Upper lobe of left lung (tissue), 6 donors: Measurements from ENCODE around the gene ZNF407. TPM values are rescaled to one million over a fixed set of nuclear protein-coding genes. Genes with fewer than 3 reads are reported as not detected.

Source experiments
- ATAC-seq, 2 donors: fragments of 200-7000 bp; cut with Tn5 transposase; one replicate each; pipeline ENCODE4 v1.9.1; 2022; ENCODE audit warnings: mild to moderate bottlenecking in 2 of 2, moderate library complexity in 2 of 2; ENCODE audit not compliant: low FRiP score in 2 of 2
- DNase-seq, 2 donors: peaks; one replicate each; pipeline ENCODE4 v3.0.0-alpha.2; 2019 to 2020
- H3K27ac ChIP-seq, 4 donors: fragments of 200-600 bp; sonication (generic); one replicate each; pipeline ENCODE4 v1.5.1; 2016 to 2019
- H3K27me3 ChIP-seq, 4 donors: fragments of 200-600 bp; sonication (generic); one replicate each; pipeline ENCODE4 v1.5.1; 2017 to 2019
- H3K36me3 ChIP-seq, 4 donors: fragments of 200-600 bp; sonication (generic); one replicate each; pipeline ENCODE4 v1.5.1; 2016 to 2019
- H3K4me1 ChIP-seq, 4 donors: fragments of 200-600 bp; sonication (generic); one replicate each; pipeline ENCODE4 v1.5.1; 2018 to 2019
- H3K4me3 ChIP-seq, 4 donors: fragments of 200-600 bp; sonication (generic); one replicate each; pipeline ENCODE4 v1.5.1; 2017 to 2019; ENCODE audit warnings: mild to moderate bottlenecking in 2 of 4, moderate library complexity in 1 of 4
- H3K9me3 ChIP-seq, 4 donors: fragments of 200-600 bp; sonication (generic); one replicate each; pipeline ENCODE4 v1.5.1; 2018 to 2019
- CTCF ChIP-seq, 6 experiments: fragments of 450-650 bp in 4 of 6; fragments of 200-600 bp in 2 of 6; sonication (generic) in 2 of 6; IDR thresholded peaks; one replicate each; pipeline ENCODE4 v1.5.1; 2016 to 2019; ENCODE audit warnings: antibody characterized with exemption in 6 of 6
- EP300 ChIP-seq, 4 donors: sonication (generic); formaldehyde crosslinking; IDR thresholded peaks; one replicate each; pipeline ENCODE4 v1.5.1; 2017; ENCODE audit warnings: antibody characterized with exemption in 4 of 4, control low read depth in 2 of 4
- POLR2A ChIP-seq, 4 donors: fragments of 450-650 bp; IDR thresholded peaks; one replicate each; pipeline ENCODE4 v1.5.1; 2016 to 2017; ENCODE audit warnings: antibody characterized with exemption in 4 of 4, mild to moderate bottlenecking in 2 of 4
- POLR2AphosphoS5 ChIP-seq, 2 donors: sonication (generic); formaldehyde crosslinking; IDR thresholded peaks; one replicate each; pipeline ENCODE4 v1.5.1; 2017; ENCODE audit warnings: antibody characterized with exemption in 2 of 2
- WGBS, 2 donors: methylation state at CpG; one replicate each; pipeline ENCODE4 v1.1.5; 2017 to 2018; 5-methylcytosine and 5-hydroxymethylcytosine counted together
- total RNA-seq, 6 donors: library from RNA; depleted of rRNA in 4 of 6; stranded (reverse); fragments of >200 nt in 4 of 6; gene quantifications; one replicate each; pipeline versions ENCODE4 v1.1.0 to v1.2.1, GENCODE V29; 2016 to 2021
- donor health status: DM: no; HTN: no; CAD: no; lungs with moderate emphysema.
- donor health status: DM: no; HTN: yes; CAD: no; lungs with severe emphysema.

Gene ZNF407
- total RNA-seq, 6 donors from 2014 or later: 12.2 to 77.5 (median 17.1) TPM

- 90 to 94% methylated on average over 4 of the region's 4 CpGs for WGBS, 2 donors
- TF ChIP-seq POLR2A (IDR thresholded peaks at IDR 0.05): no peak
- TF ChIP-seq CTCF (IDR thresholded peaks at IDR 0.05): no peak
- TF ChIP-seq POLR2AphosphoS5 (IDR thresholded peaks at IDR 0.05): no peak
- TF ChIP-seq EP300 (IDR thresholded peaks at IDR 0.05): no peak
- Histone ChIP-seq H3K4me3 (no peak overlapping the region), H3K4me1 (no peaks in the 10 kb centered on the region), H3K27me3 (no peaks in the 10 kb centered on the region), H3K9me3 (no peaks in the 10 kb centered on the region), H3K27ac (no peak overlapping the region), H3K36me3 (peaks cover 0 to 6% (median 0%) of the 10 kb centered on the region in 4 donors)
- DNase-seq (no peak), ATAC-seq (no peak)
Observed at GRCh38 chr18:74665346-74665745, 67.7 kb downstream of the ZNF407 start.

DNA sequence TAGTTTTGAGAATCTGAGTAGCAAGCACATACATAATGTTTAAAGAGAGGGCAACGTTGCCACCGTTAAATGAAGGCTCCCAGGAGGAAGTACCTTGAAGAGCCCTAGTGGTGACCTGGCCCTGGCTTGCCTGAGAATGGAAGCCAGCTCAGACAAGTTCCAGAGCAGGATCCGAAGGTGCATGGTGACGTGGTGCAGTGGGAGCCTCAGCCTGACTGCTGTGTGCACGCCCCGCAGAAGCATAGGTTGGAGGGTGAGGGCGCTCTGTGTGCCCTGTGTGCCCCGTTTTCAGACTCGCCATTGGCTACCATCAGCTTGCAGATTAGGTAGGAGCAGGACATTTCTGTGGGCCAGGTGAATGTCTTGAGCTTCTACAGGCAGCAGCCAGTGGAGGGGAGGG lies 68.2 kb downstream of the ZNF407 start:
- no peak for TF ChIP-seq POLR2A (IDR thresholded peaks at IDR 0.05)
- no peak for TF ChIP-seq CTCF (IDR thresholded peaks at IDR 0.05)
- TF ChIP-seq POLR2AphosphoS5 (IDR thresholded peaks at IDR 0.05): no peak
- no peak for TF ChIP-seq EP300 (IDR thresholded peaks at IDR 0.05)
- no peaks in the 10 kb centered on the region for H3K4me1 ChIP-seq
- no peaks in the 10 kb centered on the region for H3K27me3 ChIP-seq
- H3K27ac ChIP-seq: no peak overlapping the region
- no peaks in the 10 kb centered on the region for H3K9me3 ChIP-seq
- peaks cover 0 to 6% (median 0%) of the 10 kb centered on the region in 4 donors for H3K36me3 ChIP-seq
- 92% methylated on average over 9 of the region's 9 CpGs for WGBS, 2 donors
- H3K4me3 ChIP-seq: no peak overlapping the region
- no peak for ATAC-seq
- DNase-seq: no peak

DNA sequence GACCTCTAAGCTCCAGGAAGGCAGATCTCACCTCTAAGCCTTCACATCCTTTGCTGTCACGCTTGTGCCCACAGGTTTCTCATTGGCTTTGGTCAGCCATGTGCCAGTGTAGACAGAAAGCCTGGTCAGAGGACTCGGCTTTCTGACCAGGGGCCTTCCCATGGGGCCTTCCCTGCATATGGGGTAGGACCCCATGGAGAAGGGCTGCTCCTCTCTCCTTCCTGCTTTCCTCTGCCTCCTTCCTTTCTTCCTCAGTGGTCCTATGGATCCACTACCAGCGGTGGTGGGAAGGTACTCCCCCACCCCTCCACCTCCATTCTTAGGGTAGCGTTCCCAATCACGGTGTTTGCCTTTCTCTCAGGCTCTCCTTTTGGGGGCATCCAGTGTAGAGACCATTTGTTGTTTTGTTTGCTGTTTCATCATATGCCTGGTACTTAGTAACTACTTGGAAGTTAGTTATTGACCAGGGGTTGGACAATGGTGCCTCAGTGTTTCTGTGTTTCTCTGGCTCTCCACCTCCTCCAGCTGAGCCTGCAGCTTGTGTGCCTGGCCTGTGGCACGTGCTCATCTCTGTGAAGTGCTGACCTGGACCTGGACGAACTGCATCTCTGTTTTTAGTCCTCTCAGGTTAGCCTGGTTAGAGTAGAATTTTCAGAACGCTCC lies 71.6 kb downstream of the ZNF407 start:
- WGBS, 2 donors: 91 to 92% methylated on average over 8 of the region's 8 CpGs
- TF ChIP-seq POLR2A (IDR thresholded peaks at IDR 0.05): no peak
- TF ChIP-seq EP300 (IDR thresholded peaks at IDR 0.05): no peak
- TF ChIP-seq CTCF (IDR thresholded peaks at IDR 0.05): no peak
- no peak for TF ChIP-seq POLR2AphosphoS5 (IDR thresholded peaks at IDR 0.05)
- no peak overlapping the region for H3K27ac ChIP-seq
- no peak for ATAC-seq
- no peaks in the 10 kb centered on the region for H3K4me1 ChIP-seq
- H3K27me3 ChIP-seq: no peaks in the 10 kb centered on the region
- H3K36me3 ChIP-seq: no peaks in the 10 kb centered on the region
- no peaks in the 10 kb centered on the region for H3K9me3 ChIP-seq
- no peak for DNase-seq
- H3K4me3 ChIP-seq: no peak overlapping the region

GRCh38 chr18:74672371-74672770 lies 74.7 kb downstream of the ZNF407 start:
- H3K36me3 ChIP-seq: peaks cover 0 to 6% (median 0%) of the 10 kb centered on the region in 4 donors
- TF ChIP-seq EP300 (IDR thresholded peaks at IDR 0.05) (no peak), POLR2A (IDR thresholded peaks at IDR 0.05) (no peak), POLR2AphosphoS5 (IDR thresholded peaks at IDR 0.05) (no peak), CTCF (IDR thresholded peaks at IDR 0.05) (no peak)
- DNase-seq (no peak), ATAC-seq (no peak)
- no peaks in the 10 kb centered on the region for H3K4me1 ChIP-seq
- H3K4me3 ChIP-seq: no peak overlapping the region
- H3K27me3 ChIP-seq: no peaks in the 10 kb centered on the region
- 74 to 76% methylated on average over 6 of the region's 6 CpGs for WGBS, 2 donors
- H3K27ac ChIP-seq: no peak overlapping the region
- peaks cover 0 to 4% (median 2%) of the 10 kb centered on the region in 4 donors for H3K9me3 ChIP-seq

DNA sequence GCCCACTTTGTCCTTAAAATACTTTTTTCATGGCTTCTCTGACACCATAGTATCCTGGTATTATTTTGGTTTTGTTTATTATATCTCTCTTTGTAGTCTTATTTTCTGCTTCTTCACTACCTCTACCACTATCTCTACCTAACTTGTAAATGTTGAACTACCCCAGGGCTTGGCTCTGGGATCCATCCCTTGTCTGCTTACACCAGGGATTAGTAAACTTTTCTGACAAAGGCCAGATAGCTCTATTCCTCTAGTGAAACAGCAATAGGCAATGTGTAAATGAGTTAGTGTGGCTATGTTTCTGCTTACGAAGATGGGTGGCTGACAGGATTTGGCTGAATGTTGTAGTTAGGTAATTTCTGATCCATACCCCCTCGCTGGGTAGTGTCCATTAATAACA lies 76.8 kb downstream of the ZNF407 start:
- Histone ChIP-seq H3K9me3 (peaks cover 0 to 7% (median 3%) of the 10 kb centered on the region in 4 donors), H3K4me1 (no peaks in the 10 kb centered on the region), H3K27me3 (no peaks in the 10 kb centered on the region), H3K4me3 (no peak overlapping the region), H3K27ac (no peak overlapping the region), H3K36me3 (peaks cover 0 to 6% (median 0%) of the 10 kb centered on the region in 4 donors)
- DNase-seq: no peak
- ATAC-seq: no peak
- no peak for TF ChIP-seq POLR2A (IDR thresholded peaks at IDR 0.05)
- TF ChIP-seq POLR2AphosphoS5 (IDR thresholded peaks at IDR 0.05): no peak
- no peak for TF ChIP-seq CTCF (IDR thresholded peaks at IDR 0.05)
- no peak for TF ChIP-seq EP300 (IDR thresholded peaks at IDR 0.05)
- 87 to 92% methylated on average over 2 of the region's 2 CpGs for WGBS, 2 donors
